Large intestine (tissue), 12 donors: ENCODE data around the gene ZNF317. TPM values are rescaled to one million over a fixed set of nuclear protein-coding genes. Genes with fewer than 3 reads are reported as not detected.

Experiments
- DNase-seq, 2 donors: peaks; one replicate each; pipeline versions ENCODE4 v3.0.0 to v3.0.0-alpha.2; 2013
- H3K27ac ChIP-seq: one replicate; pipeline ENCODE4 v1.5.1; 2013; ENCODE audit warnings: low read length
- H3K27me3 ChIP-seq: 2 replicates; pipeline ENCODE4 v1.6.1; 2013; ENCODE audit warnings: low read length; ENCODE audit not compliant: control insufficient read depth, insufficient read depth
- H3K36me3 ChIP-seq: 2 replicates; pipeline ENCODE4 v1.6.1; 2013; ENCODE audit warnings: low read length; ENCODE audit not compliant: control insufficient read depth, insufficient read depth
- H3K4me1 ChIP-seq: one replicate; pipeline ENCODE4 v1.6.1; 2013; ENCODE audit warnings: low read length; ENCODE audit not compliant: control insufficient read depth, insufficient read depth
- H3K4me3 ChIP-seq: one replicate; pipeline ENCODE4 v1.5.1; 2013; ENCODE audit warnings: low read length
- H3K9me3 ChIP-seq: one replicate; pipeline ENCODE4 v1.6.1; 2013; ENCODE audit warnings: mild to moderate bottlenecking, low read depth, low read length, moderate library complexity; ENCODE audit not compliant: control insufficient read depth
- WGBS: methylation state at CpG from one replicate; pipeline ENCODE4 v1.1.5; 2013; ENCODE audit warnings: low lambda C conversion rate; ENCODE audit not compliant: insufficient coverage; 5-methylcytosine and 5-hydroxymethylcytosine counted together
- long read RNA-seq, 11 donors: transcript quantifications; one replicate each; lab custom pipeline, GENCODE V29; 2026
- polyA plus RNA-seq: library from polyadenylated mRNA; unstranded; fragments of 120-200 nt; gene quantifications from one replicate; pipeline ENCODE4 v1.2.1, GENCODE V29; 2013

Gene ZNF317
- 34.3 TPM for polyA plus RNA-seq
- long read RNA-seq, donor 1, full-length matches to known transcripts: 5 of 5 reads
- long read RNA-seq, donor 1, partial matches to known transcripts: 0 of 5 reads
- long read RNA-seq, donor 1, other reads (novel, unspliced or antisense): 0 of 5 reads
- long read RNA-seq, donor 2, full-length matches to known transcripts: 2 of 2 reads
- long read RNA-seq, donor 2, partial matches to known transcripts: 0 of 2 reads
- long read RNA-seq, donor 2, other reads (novel, unspliced or antisense): 0 of 2 reads
- long read RNA-seq, donor 3: 0 reads
- long read RNA-seq, donor 4: 0 reads
- long read RNA-seq, donor 5: 0 reads
- long read RNA-seq, donor 6, full-length matches to known transcripts: 4 of 4 reads
- long read RNA-seq, donor 6, partial matches to known transcripts: 0 of 4 reads
- long read RNA-seq, donor 6, other reads (novel, unspliced or antisense): 0 of 4 reads
- long read RNA-seq, donor 7, partial matches to known transcripts: 0 of 1 reads
- long read RNA-seq, donor 7, other reads (novel, unspliced or antisense): 0 of 1 reads
- long read RNA-seq, donor 8, full-length matches to known transcripts: 2 of 7 reads
- long read RNA-seq, donor 8, partial matches to known transcripts: 5 of 7 reads
- long read RNA-seq, donor 8, other reads (novel, unspliced or antisense): 0 of 7 reads
- long read RNA-seq, donor 9, full-length matches to known transcripts: 4 of 4 reads
- long read RNA-seq, donor 9, partial matches to known transcripts: 0 of 4 reads
- long read RNA-seq, donor 9, other reads (novel, unspliced or antisense): 0 of 4 reads
- long read RNA-seq, donor 10, full-length matches to known transcripts: 2 of 2 reads
- long read RNA-seq, donor 10, partial matches to known transcripts: 0 of 2 reads
- long read RNA-seq, donor 10, other reads (novel, unspliced or antisense): 0 of 2 reads
- long read RNA-seq, donor 11, full-length matches to known transcripts: 5 of 5 reads
- long read RNA-seq, donor 11, partial matches to known transcripts: 0 of 5 reads
- long read RNA-seq, donor 11, other reads (novel, unspliced or antisense): 0 of 5 reads

GRCh38 chr19:9140159-9140874 lies at the start of gene ZNF317:
Gene ZNF317 (plus strand): TSS chr19:9140397. CDS start chr19:9156017, 15,620 bp downstream.
- Histone ChIP-seq H3K36me3 (peaks cover 3% of the 10 kb centered on the region), H3K27ac (peak within 1 kb of the TSS; percentile 74), H3K4me3 (peak within 1 kb of the TSS; percentile 96), H3K27me3 (no peaks in the 10 kb centered on the region), H3K9me3 (peaks cover 18% of the 10 kb centered on the region), H3K4me1 (peaks cover 3% of the 10 kb centered on the region)
- WGBS: no CpG with 5 or more reads among the region's 43 CpGs
- peak; percentile 91 to 95 for DNase-seq

GRCh38 chr19:9107375-9107774 lies 32.8 kb upstream of the ZNF317 start, which contains the start of gene OR7G2:
Gene OR7G2 (minus strand): TSS chr19:9107475. CDS start chr19:9103243, 4,232 bp downstream.
- Histone ChIP-seq H3K4me1 (no peaks in the 10 kb centered on the region), H3K9me3 (no peaks in the 10 kb centered on the region), H3K27me3 (no peaks in the 10 kb centered on the region), H3K4me3 (no peak within 1 kb of the TSS), H3K36me3 (no peaks in the 10 kb centered on the region), H3K27ac (no peak within 1 kb of the TSS)
- no CpG with 5 or more reads among the region's 8 CpGs for WGBS
- DNase-seq: no peak

GRCh38 chr19:9109959-9110358 lies 30.2 kb upstream of the ZNF317 start:
- 67% methylated on average over 1 of the region's 2 CpGs for WGBS
- Histone ChIP-seq H3K27ac (no peak overlapping the region), H3K27me3 (no peaks in the 10 kb centered on the region), H3K9me3 (no peaks in the 10 kb centered on the region), H3K4me1 (no peaks in the 10 kb centered on the region), H3K4me3 (no peak overlapping the region), H3K36me3 (no peaks in the 10 kb centered on the region)
- DNase-seq: no peak

GRCh38 chr19:9115307-9115813 lies 24.8 kb upstream of the ZNF317 start, which contains the start of gene OR7G1:
Gene OR7G1 (minus strand): TSS chr19:9115763. CDS start chr19:9115763, 0 bp downstream.
- no peak for DNase-seq
- H3K27me3 ChIP-seq: no peaks in the 10 kb centered on the region
- no CpG with 5 or more reads among the region's 2 CpGs for WGBS

GRCh38 chr19:9116547-9116946 lies 23.6 kb upstream of the ZNF317 start:
- H3K27me3 ChIP-seq: no peaks in the 10 kb centered on the region
- no peaks in the 10 kb centered on the region for H3K36me3 ChIP-seq
- H3K27ac ChIP-seq: no peak overlapping the region
- no peak overlapping the region for H3K4me3 ChIP-seq
- no peak for DNase-seq
- H3K9me3 ChIP-seq: no peaks in the 10 kb centered on the region
- 80% methylated on average over 2 of the region's 5 CpGs for WGBS
- H3K4me1 ChIP-seq: no peaks in the 10 kb centered on the region

More at GRCh38 chr19:9115307-9115813, 24.8 kb upstream of the ZNF317 start, which contains the start of gene OR7G1:
- H3K4me1 ChIP-seq: no peaks in the 10 kb centered on the region
- no peak within 1 kb of the TSS for H3K4me3 ChIP-seq
- H3K9me3 ChIP-seq: no peaks in the 10 kb centered on the region
- no peak within 1 kb of the TSS for H3K27ac ChIP-seq
- H3K36me3 ChIP-seq: no peaks in the 10 kb centered on the region

- H3K9me3 ChIP-seq: no peaks in the 10 kb centered on the region
- no peak for DNase-seq
- H3K27ac ChIP-seq: no peak within 1 kb of the TSS
- no peaks in the 10 kb centered on the region for H3K4me1 ChIP-seq
- H3K4me3 ChIP-seq: no peak within 1 kb of the TSS
- WGBS: 92% methylated on average over 1 of the region's 1 CpG
- no peaks in the 10 kb centered on the region for H3K36me3 ChIP-seq
- no peaks in the 10 kb centered on the region for H3K27me3 ChIP-seq
Observed at GRCh38 chr19:9126900-9127405, 13.2 kb upstream of the ZNF317 start, which contains the start of gene OR7G3. Gene OR7G3 (minus strand): TSS chr19:9126950. CDS start chr19:9126950, 0 bp downstream.

- H3K36me3 ChIP-seq: no peaks in the 10 kb centered on the region
- no peaks in the 10 kb centered on the region for H3K27me3 ChIP-seq
- H3K27ac ChIP-seq: no peak overlapping the region
- H3K9me3 ChIP-seq: no peaks in the 10 kb centered on the region
- WGBS: 75% methylated on average over 1 of the region's 3 CpGs
- no peaks in the 10 kb centered on the region for H3K4me1 ChIP-seq
- no peak for DNase-seq
- no peak overlapping the region for H3K4me3 ChIP-seq
Observed at GRCh38 chr19:9128171-9128570, 12.0 kb upstream of the ZNF317 start.

- Histone ChIP-seq H3K27me3 (no peaks in the 10 kb centered on the region), H3K4me3 (no peak overlapping the region), H3K36me3 (no peaks in the 10 kb centered on the region), H3K9me3 (no peaks in the 10 kb centered on the region), H3K4me1 (no peaks in the 10 kb centered on the region), H3K27ac (no peak overlapping the region)
- no peak for DNase-seq
- WGBS: no CpG with 5 or more reads among the region's 1 CpG
Observed at GRCh38 chr19:9130965-9131364, 9.2 kb upstream of the ZNF317 start.

- no peak for DNase-seq
- Histone ChIP-seq H3K4me3 (no peak overlapping the region), H3K27ac (no peak overlapping the region), H3K36me3 (no peaks in the 10 kb centered on the region), H3K4me1 (no peaks in the 10 kb centered on the region), H3K9me3 (no peaks in the 10 kb centered on the region), H3K27me3 (no peaks in the 10 kb centered on the region)
- WGBS: no CpG with 5 or more reads among the region's 5 CpGs
Observed at GRCh38 chr19:9132422-9132821, 7.8 kb upstream of the ZNF317 start.
